Right forelimb (tissue), 1 donor: ENCODE results near the gene NUSAP1.
"Not testable (repeated sequence)": the region's sequence is repeated elsewhere in the genome, so short reads cannot be mapped to it uniquely, and the experiment has no call there.

Experiments used
- DNase-seq: peaks from one replicate; pipeline ENCODE4 v3.0.0-alpha.2; 2018

The NUSAP1 gene, protein sequence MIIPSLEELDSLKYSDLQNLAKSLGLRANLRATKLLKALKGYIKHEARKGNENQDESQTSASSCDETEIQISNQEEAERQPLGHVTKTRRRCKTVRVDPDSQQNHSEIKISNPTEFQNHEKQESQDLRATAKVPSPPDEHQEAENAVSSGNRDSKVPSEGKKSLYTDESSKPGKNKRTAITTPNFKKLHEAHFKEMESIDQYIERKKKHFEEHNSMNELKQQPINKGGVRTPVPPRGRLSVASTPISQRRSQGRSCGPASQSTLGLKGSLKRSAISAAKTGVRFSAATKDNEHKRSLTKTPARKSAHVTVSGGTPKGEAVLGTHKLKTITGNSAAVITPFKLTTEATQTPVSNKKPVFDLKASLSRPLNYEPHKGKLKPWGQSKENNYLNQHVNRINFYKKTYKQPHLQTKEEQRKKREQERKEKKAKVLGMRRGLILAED

DNA sequence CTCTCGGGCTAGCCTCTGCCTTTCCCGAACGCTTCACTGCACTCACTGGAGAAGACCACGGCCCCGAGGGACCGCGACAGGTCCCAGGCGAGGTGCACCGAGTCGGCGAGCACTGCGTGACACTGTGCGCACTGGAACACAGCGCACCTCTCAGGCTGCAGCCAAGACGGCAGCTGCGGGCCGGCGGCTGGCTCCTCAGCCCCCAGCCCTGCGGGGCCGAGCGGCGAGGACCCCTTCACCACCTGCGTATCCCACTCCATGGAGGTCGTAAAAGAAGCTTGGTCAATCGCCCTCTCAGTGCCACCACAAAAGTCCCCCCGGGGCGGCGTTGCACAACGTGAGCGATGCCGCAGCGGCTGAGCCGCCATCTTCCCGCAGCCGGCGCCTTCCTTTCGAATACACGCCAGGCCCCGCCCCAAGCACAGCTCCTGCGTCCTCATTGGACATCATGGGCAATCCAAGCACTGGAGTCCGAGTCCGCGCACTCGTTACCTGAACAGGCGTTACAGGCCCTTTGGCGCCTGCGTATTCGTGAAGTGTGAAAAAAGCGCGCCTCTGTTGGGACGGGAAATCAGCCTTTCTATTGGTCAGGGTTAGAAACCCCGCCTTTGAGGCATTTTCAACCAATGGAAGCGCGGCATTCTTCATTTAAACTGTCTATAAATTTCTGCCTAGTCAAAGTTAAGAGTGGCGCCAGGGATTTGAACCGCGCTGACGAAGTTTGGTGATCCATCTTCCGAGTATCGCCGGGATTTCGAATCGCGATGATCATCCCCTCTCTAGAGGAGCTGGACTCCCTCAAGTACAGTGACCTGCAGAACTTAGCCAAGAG lies at the start of gene NUSAP1, which contains the start of gene OIP5:
Gene NUSAP1, plus strand, starts transcription at position 688 of the 832 bp plus-strand sequence. Its CDS starts 77 bp downstream, at position 765.
Gene OIP5, minus strand, starts transcription at position 398 of the 832 bp plus-strand sequence. Its CDS starts 30 bp downstream, at position 368.
- peak; percentile 96 for DNase-seq

DNA sequence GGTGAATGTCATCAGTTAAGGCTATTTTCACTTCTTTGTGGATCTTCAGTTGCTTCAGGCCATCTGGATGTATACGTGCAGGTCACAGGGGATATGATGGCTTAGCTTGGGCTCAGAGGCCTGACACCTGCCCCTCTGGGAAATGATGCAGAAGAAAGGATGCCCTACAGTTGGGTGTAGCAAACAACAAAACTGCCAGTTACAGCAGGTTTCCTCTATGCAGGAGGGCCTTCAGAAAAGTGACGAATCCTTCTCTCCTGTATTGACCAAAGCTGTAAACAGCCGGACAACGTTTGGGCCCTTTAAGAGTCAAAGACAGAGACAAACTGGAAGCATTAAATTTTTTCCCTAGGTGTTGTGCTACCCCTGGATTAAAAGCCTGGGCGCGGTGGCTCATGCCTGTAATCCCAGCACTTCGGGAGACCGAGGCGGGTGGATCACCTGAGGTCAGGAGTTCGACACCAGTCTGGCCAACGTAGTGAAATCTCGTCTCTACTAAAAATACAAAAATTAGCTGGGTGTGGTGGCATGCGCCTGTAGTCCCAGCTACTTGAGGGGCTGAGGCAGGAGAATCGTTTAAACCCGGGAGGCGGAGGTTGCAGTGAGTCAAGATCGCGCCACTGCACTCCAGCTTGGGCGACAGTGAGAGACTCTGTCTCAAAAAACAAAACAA lies 49.6 kb upstream of the NUSAP1 start:
- DNase-seq: not testable (repeated sequence)

DNA sequence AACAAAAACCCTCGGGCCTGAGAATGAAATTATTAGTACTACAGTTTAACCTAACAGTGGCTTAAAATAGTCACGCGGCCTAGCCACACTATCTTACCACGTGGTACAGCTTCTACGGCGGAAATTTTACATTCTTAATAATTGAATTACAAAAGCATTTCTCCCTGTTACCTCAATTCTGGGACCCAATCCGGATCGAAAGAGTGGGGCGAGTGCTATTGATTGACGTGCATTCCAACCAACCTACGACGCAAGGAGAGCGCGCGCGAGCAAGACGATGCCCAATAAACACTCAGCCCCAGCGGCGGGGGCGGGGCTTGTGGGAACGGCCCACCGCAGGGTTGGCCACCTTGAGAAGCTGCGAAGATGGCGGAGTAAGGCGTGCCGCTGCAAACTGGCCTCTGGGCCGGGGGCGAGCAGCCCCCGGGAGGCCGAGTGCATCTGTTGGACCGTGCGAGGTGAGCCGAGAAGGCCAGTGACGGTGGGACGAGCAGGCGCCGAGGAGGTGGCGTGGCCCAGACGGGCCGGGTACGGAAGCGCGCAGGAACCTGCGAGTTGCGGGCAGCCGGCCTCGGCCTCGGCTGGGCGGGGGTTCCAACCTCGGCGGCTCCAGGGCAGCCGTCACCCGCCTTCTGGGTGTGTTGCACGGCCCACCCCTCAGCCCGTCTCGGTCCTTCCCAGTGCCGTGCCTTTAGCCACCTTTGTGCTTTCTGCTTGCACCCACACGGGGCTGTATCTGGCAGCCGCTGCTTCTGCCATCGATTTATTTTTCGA lies 48.8 kb upstream of the NUSAP1 start:
- peak; percentile 97 for DNase-seq

DNA sequence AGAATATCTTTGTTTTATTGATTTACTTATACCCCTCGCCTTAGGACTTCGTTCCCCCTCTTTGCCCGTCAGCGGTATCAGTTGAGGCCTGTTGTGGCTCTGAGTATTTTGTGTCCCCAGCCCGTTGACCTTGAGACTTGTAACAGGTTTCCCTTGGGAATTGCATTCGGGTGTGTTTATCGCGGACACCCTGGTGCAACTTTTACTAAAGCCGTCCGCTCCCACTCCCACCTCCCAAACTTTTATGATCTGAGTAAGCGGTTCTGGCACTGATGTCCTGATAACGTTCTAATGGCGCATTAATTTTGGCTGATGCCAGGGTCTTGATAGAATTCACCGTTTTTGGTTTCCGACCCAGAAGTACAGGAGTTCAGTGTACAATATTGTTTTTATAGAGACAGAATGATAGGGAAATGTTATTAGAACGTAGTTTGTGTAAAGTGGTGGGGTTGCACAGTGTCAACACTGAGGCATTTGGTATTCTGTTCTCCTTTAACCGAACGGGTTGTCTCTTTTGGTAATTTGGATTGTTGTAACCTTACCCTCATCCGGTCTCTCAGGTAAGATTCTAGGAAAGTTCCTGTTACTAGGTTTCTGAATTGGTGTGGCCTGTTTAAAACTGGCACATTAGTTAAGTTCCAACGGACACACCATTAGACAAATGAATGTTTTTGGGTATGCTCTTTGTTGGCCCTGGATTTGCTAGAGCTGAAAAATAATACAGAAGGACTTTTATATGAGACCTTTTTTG lies 48.1 kb upstream of the NUSAP1 start:
- DNase-seq: peak; percentile 51

DNA sequence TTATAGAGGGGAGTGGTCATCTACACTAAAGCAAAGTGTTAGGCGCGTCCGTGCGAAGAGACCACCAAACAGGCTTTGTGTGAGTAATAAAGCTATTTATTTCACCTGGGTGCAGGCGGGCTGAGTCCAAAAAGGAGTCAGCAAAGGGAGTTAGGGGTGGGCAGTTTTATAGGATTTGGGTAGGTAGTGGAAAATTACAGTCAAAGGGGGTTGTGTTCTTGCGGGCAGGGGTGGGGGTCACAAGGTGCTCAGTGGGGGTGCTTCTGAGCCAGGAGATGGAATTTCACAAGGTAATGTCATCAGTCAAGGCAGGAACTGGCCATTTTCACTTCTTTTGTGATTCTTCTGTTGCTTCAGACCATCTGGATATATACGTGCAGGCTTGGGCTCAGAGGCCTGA lies 47.4 kb upstream of the NUSAP1 start:
- DNase-seq: no peak

DNA sequence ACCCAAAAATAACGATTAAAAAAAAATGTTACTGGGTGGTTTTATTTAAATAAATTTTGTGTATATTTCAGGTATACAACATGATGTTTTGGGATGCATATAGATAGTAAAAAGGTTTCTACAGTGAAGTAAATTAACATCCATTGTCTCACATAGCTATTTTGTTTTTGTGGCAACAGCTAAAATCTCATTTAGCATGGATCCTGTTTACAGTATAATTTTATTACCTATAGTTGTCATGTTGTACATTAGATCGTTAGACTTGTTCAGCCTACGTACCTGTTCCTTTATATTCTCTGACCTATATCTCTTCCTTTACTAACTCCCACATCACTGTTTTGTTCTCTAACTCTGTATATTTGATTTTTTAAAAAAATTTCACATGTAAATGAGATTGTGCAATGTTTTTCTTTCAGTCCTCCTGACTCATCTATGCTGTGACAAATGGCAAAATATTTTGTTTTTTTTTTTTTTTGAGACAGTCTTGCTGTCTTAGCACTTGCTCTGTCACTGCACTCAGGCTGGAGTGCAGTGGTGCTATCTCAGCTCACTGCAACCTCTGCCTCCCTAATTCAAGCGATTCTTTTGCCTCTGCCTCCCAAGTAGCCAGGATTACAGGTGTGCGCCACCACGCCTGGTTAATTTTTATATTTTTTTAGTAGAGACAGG lies 45.9 kb upstream of the NUSAP1 start:
- no peak for DNase-seq

DNA sequence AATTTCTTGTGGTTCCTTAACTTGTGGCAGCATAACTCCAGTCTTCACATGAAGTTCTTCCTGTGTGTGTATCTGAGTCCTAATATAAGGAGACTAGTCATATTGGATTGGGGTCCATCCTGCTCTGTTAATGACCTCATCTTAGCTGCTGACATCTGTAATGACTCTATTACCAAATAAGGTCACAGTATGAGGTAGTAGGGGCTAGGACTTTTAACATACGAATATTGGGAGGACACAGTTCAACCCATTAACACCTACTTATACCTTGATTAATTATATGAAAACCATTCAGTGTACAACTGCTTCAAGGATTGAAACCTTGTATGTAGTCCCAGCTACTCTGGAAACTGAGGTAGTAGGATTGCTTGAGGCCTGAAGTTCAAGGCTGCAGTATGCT lies 44.2 kb upstream of the NUSAP1 start:
- no peak for DNase-seq

DNA sequence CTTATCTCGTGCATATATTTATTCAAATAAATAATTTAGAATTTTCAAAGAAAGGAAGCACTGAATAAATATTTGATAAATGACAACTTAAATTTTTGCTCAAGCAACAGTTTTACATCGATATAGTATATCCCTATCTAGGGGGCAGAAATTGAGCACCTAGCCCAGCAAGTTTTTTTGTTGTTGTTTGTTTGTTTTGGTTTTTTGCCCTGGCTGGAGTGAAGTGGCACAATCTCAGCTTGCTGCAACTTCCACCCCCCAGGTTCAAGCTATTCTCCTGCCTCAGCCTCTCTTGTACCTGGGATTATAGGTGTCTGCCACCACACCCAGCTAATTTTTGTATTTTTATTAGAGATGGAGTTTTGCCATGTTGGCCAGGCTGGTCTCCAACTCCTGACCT lies 42.7 kb upstream of the NUSAP1 start:
- no peak for DNase-seq

DNA sequence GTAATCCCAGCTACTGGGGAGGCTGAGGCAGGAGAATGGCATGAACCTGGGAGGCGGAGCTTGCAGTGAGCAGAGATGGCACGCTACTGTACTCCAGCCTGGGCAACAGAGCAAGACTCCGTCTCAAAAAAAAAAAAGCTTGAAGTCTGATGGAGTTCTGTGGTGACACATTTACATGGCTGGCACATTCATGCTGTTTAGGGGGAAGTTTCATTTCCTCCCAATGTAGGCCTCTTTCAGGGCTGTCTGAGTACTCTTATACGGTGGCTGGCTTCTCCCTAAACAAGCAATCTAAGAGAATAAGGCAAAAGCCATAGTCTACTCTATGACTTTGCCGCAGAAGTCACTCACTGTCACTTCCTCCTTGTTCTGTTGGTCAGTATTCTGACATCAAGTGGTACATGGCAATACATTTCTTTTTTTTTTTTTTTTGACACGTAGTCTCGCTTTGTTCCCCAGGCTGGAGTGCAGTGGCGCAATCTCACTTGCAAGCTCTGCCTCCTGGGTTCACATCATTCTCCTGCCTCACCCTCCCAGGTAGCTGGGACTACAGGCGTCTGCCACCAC lies 41.5 kb upstream of the NUSAP1 start:
- no peak for DNase-seq

DNA sequence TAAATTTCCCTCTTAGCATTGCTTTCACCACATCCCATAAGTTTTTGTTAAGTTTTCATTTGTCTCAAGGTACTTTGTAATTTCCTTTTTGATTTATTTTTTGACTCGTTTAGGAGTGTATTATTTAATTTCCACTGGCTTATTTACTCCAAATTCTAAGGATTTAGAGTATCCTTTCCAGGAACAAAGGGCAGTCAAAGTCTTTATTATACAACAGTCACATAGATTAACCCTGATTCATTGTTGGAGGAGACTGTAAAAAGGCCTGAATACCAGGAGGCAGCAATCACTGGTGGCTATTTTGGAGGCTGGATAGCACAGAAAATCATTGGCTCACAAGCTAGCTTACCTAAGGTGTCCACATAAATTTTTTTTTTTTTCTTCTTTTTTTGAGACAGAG lies 40.2 kb upstream of the NUSAP1 start:
- no peak for DNase-seq

DNA sequence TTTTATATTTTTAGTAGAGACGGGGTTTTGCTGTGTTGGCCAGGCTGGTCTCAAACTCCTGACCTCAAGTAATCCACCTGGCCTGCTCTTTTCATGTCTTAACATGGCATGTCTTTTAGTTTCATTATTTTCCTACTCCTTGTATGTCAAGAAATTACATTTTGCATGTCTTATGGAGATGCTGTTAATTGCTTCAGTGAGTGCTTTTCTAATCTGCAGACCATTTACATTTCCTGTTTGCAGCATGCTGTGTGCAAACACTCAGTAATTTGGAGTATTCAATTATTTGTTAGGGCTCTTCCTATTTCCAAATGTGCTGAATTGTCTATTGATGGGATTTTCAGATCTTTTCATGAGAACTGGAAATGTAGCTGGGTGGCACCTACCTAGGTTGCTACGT lies 31.5 kb upstream of the NUSAP1 start:
- not testable (repeated sequence) for DNase-seq

DNA sequence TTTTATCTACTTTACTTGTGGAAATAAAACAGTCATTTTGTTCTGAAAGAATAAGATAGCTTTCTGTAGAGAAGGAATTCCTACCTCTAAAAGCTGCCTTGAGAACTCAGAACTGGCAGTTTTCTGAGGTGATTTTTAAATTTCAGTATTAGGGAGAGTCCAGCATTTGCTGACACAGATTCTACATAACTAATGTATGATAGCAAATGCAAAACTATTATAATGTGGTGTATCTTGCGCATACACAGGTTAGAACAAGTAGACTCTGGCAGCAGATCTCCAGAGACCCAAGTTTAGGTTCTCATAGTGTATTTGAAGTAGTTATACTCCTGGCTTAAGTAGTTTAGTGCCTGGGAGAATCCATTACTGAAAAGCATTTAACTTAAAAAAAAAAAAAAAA lies 31.1 kb upstream of the NUSAP1 start:
- DNase-seq: no peak

DNA sequence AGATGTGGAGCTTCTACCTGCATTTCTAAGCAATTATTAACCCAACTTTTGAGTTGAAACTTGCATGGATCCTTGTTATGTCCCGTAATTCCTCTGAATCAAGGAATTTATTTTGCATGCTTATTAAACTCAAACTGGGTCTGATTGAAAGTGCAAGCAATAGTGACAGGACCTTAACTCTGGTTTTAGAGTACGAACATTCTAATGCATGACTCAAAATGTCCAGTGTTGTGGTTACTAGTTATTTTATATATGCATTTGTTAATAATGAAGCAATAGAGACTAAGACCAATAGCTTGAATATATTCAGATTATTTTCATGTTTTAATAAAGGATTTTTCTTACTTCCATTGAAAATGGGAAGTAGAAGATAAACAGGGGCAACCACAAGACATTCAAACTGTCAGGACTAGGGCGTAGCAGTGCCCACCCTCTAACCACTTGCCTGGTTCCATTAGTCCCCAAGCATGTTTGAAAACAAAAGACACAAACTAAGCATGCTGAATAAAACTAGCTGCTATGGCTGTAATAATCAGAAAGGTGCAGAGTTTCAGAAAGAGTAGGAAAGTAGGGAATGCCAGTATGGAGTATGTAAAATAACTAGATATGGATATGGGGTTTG lies 28.4 kb upstream of the NUSAP1 start:
- no peak for DNase-seq

DNA sequence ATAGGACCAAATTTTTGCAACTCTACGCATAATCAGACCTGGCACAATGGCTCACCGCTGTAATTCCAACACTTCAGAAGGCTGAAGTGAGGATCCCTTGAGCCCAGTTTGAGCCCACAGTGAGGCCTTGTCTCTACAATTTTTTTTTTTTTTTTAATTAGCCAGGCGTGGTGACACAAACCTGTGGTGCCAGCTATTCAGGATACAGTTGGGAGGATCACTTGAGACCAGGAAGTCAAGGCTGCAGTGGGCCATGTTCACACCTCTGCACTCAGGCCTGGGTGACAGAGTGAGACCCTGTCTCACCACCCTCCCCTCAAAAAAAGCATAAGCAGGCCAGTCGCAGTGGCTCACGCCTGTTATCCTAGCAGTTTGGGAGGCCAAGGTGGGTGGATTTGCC lies 25.0 kb upstream of the NUSAP1 start:
- DNase-seq: no peak

DNA sequence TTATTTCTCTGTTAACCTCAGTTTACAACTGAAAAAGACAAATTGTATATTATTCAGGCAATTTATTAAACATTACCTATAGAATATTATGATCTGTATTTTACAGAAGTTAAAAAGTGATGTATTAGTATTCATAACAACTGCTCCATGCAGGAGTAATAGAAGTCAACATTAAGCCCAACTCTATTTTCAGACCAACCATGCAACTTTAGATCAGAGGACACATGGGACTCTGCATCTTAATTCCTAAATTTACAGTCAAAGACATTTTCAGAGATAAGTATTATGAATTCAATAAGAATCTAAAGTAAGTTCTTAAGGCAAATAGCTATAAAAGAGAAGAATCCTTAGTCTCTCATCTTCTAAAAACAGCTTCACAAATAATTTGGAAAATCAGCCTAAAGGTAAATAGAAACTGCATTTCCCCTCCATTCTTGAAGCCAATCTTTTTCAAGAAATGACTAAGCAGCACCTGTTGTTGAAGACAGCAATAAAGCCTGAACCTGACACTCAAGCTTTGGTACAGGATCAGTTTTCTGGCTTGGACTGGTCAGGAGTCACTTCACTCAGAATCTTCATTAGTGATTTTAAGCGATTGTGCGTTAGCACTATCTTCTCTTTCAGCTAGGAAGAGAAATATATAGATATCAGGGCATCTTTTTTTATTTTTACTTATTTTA lies 23.3 kb upstream of the NUSAP1 start:
- DNase-seq: no peak

DNA sequence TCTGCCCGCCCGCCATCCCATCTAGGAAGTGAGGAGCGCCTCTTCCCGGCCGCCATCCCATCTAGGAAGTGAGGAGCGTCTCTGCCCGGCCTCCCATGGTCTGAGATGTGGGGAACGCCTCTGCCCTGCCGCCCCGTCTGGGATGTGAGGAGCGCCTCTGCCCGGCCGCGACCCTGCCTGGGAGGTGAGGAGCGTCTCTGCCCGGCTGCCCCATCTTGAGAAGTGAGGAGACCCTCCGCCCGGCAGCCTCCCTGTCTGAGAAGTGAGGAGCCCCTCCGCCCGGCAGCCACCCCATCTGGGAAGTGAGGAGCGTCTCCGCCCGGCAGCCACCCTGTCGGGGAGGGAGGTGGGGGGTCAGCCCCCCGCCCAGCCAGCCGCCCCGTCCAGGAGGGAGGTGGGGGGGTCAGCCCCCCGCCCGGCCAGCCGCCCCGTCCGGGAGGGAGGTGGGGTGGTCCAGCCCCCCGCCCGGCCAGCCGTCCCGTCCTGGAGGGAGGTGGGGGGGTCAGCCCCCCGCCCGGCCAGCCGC lies 11.8 kb upstream of the NUSAP1 start:
- not testable (repeated sequence) for DNase-seq

DNA sequence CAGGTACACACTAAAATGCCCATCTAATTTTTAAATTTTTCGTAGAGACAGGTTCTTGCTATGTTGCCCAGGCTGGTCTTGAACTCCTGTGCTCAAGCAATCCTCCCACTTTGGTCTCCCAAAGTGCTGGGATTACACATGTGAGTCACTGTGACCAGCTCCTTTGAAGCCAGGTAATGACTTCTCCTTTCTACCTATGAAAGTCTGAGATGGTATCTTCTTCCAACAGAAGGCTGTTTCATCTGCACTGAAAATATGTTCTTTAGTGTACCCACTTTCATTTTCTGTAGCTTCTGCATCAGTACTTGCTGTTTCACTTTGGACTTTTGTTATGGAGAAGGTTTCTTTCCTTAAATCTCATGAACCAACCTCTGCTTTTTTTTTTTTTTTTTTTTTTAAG lies 9.1 kb upstream of the NUSAP1 start:
- no peak for DNase-seq

DNA sequence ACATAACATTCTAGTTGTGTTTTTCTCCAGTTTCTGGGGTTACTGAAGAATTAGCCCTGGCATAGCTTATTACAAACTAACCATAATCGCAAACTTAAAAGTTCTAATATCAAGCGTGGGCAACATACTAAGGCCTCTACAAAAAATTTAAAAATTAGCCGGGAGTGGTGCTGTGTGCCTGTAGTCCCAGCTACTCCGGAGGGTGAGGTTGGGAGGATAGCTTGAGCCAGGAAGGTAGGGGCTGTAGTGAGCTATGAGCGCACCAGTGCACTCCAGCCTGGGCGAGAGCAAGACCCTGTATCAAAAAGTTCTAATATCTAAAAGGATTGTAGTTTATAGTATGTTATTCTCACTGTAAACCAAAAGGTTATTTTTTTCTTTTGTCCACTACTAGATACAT lies 1.4 kb upstream of the NUSAP1 start:
- no peak for DNase-seq

DNA sequence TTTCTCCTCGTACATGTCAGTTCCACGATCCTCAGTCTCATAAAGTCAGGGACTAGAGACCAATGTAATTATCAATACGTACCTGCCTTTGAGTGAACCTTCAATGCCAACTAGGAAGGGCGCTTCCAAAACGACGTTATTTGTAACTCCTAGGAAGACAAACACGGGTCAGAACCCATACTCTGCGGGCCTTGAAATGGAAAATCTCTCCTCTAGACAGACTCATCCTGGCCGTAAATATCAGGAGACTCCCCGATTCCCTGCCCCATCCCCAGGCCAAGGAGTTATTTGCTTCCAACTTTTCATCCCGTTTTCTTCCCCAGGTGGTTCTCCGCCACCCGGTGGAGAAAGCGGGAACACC lies 868 bp upstream of the NUSAP1 start:
- DNase-seq: no peak
